ENCODE measurements around the gene TBC1D20. TPM values are rescaled to one million over a fixed set of nuclear protein-coding genes. Genes with fewer than 3 reads are reported as not detected.

The TBC1D20 gene
- total RNA-seq, 4 donors from 2014 or later, result 28.9 to 39.0 (median 34.0) TPM

DNA sequence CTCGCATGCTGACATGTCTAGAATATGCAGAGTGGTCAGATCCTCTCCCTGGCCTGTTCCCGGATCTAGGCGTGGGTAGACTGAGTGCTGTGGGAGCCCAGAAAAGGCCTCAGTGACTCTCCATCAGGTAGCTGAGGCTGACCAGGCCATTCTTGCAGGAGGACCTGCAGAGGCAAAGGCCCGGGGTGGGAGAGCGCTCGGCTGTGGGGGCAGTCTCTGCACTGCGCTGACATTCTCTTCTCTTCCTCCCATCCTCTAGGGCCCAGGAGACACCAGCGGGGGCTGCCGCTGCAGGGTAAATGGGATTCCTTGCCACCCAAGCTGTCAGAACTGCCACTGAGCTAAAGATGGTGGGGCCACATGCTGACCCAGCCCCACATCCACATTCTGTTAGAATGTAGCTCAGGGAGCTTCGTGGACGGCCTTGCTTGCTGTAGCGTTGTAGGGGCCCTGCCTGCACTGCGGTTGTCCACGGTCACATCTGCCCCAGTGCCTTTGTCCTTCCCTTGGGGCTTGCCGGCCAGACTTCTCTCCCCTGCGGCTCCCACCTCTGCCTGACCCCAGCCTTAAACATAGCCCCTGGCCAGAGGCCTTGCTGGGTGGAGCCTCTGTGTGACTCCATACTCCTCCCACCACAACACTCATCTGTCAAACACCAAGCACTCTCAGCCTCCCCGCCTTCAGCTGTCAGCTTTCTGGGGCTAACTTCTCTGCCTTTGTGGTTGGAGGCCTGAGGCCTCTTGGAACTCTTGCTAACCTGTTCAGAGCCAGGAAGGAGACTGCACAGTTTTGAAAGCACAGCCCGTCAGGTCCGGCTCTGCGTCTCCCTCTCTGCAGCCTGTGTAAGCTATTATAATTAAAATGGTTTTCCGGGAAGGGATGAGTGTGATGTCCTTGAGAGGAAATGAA is 32.0 kb downstream of the TBC1D20 start:
- in situ Hi-C loops (cut with MboI; ENCODE audit: low sequenced_read_pairs in 4 of 4), result loop anchor here in 1 of 4 donors (10.0 kb wide), 1 partner anchor 76 kb away; no protein-coding TSS in a partner anchor
- DNase-seq (no peak), ATAC-seq (no peak)
- no peak for TF ChIP-seq POLR2A (IDR thresholded peaks at IDR 0.05)
- TF ChIP-seq, protein P1, sequence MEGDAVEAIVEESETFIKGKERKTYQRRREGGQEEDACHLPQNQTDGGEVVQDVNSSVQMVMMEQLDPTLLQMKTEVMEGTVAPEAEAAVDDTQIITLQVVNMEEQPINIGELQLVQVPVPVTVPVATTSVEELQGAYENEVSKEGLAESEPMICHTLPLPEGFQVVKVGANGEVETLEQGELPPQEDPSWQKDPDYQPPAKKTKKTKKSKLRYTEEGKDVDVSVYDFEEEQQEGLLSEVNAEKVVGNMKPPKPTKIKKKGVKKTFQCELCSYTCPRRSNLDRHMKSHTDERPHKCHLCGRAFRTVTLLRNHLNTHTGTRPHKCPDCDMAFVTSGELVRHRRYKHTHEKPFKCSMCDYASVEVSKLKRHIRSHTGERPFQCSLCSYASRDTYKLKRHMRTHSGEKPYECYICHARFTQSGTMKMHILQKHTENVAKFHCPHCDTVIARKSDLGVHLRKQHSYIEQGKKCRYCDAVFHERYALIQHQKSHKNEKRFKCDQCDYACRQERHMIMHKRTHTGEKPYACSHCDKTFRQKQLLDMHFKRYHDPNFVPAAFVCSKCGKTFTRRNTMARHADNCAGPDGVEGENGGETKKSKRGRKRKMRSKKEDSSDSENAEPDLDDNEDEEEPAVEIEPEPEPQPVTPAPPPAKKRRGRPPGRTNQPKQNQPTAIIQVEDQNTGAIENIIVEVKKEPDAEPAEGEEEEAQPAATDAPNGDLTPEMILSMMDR (IDR thresholded peaks at IDR 0.05 in 4 of 5, conservative IDR thresholded peaks at IDR 0.05 in 1 of 5), result no peak
- H3K27ac ChIP-seq, result no peak overlapping the region
- no peaks in the 10 kb centered on the region for H3K9me3 ChIP-seq
- intact Hi-C loops (cut with DNase I; ENCODE audit: low total_unique reads), result no loop called here
- peaks cover 0 to 12% of the 10 kb centered on the region in 2 donors for H3K4me1 ChIP-seq
- peaks cover 0 to 58% of the 10 kb centered on the region in 2 donors for H3K36me3 ChIP-seq
- H3K4me3 ChIP-seq, result no peak overlapping the region
- H3K27me3 ChIP-seq, result no peaks in the 10 kb centered on the region

GRCh38 chr20:428658-429200 is 33.6 kb downstream of the TBC1D20 start:
- no peak for TF ChIP-seq POLR2A (IDR thresholded peaks at IDR 0.05)
- TF ChIP-seq, protein P1 (IDR thresholded peaks at IDR 0.05 in 4 of 5, conservative IDR thresholded peaks at IDR 0.05 in 1 of 5), result no peak
- Histone ChIP-seq H3K27ac (no peak overlapping the region), H3K27me3 (no peaks in the 10 kb centered on the region), H3K9me3 (no peaks in the 10 kb centered on the region), H3K4me1 (peaks cover 0 to 11% of the 10 kb centered on the region in 2 donors), H3K36me3 (peaks cover 0 to 54% of the 10 kb centered on the region in 2 donors), H3K4me3 (no peak overlapping the region)
- DNase-seq, result no peak
- intact Hi-C loops (cut with DNase I; ENCODE audit: low total_unique reads), result no loop called here
- ATAC-seq, result no peak
- in situ Hi-C loops (cut with MboI; ENCODE audit: low sequenced_read_pairs in 4 of 4), result no loop called here

DNA sequence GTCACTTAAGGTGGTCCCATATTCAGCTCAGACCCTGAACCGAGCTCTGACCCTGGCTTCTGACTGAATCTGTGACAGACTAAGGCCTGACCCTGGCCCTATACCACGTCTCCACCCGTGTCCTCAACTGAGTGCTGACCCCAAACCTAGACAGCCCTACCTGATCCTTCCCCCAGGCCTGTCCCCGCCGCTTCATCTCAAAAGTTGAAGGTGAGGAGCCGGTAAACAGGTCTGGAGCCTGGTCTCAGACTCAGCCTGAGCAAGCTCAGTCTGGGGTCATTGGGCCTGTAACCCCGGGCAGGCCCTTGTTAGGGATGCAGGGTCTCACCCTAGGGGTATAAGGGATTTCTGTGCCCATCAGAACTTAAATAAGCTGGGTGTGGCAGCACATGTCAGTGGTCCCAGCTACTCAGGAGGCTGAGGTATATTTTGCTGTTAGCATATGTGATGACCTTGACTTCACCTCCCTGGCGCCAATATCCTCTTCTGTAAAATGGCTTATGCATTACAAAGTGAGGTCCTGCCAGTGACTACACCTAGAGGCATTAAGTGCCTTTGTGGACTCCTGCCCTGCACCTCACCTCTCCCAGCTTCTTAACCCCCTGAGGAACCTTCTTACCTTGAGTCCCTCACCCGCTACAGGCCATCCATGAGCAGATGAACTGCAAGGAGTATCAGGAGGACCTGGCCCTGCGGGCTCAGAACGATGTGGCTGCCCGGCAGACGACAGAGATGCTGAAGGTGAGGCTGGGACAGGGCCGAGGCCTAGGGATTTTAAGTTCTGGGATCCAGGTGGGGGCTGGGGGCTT is 34.3 kb downstream of the TBC1D20 start:
- no peaks in the 10 kb centered on the region for H3K27me3 ChIP-seq
- no peak for TF ChIP-seq POLR2A (IDR thresholded peaks at IDR 0.05)
- TF ChIP-seq, protein P1 (IDR thresholded peaks at IDR 0.05 in 4 of 5, conservative IDR thresholded peaks at IDR 0.05 in 1 of 5), result no peak
- ATAC-seq, result no peak
- in situ Hi-C loops (cut with MboI; ENCODE audit: low sequenced_read_pairs in 4 of 4) (no loop called here), intact Hi-C loops (cut with DNase I; ENCODE audit: low total_unique reads) (no loop called here)
- no peaks in the 10 kb centered on the region for H3K9me3 ChIP-seq
- no peak for DNase-seq
- no peak overlapping the region for H3K27ac ChIP-seq
- H3K4me1 ChIP-seq, result peaks cover 0 to 5% of the 10 kb centered on the region in 2 donors
- H3K4me3 ChIP-seq, result no peak overlapping the region
- peaks cover 0 to 58% of the 10 kb centered on the region in 2 donors for H3K36me3 ChIP-seq

- no peak for TF ChIP-seq POLR2A (IDR thresholded peaks at IDR 0.05)
- TF ChIP-seq, protein P1 (IDR thresholded peaks at IDR 0.05 in 4 of 5, conservative IDR thresholded peaks at IDR 0.05 in 1 of 5), result no peak
Observed at GRCh38 chr20:427401-427800, 34.9 kb downstream of the TBC1D20 start.

More at GRCh38 chr20:427401-427800, 34.9 kb downstream of the TBC1D20 start:
- intact Hi-C loops (cut with DNase I; ENCODE audit: low total_unique reads), result no loop called here
- no peak for ATAC-seq
- Histone ChIP-seq H3K27ac (no peak overlapping the region), H3K36me3 (peaks cover 0 to 60% of the 10 kb centered on the region in 2 donors), H3K4me1 (no peaks in the 10 kb centered on the region), H3K9me3 (no peaks in the 10 kb centered on the region), H3K27me3 (no peaks in the 10 kb centered on the region), H3K4me3 (no peak overlapping the region)
- in situ Hi-C loops (cut with MboI; ENCODE audit: low sequenced_read_pairs in 4 of 4), result no loop called here
- DNase-seq, result no peak

Data from gastrocnemius medialis (tissue), 4 donors.